ENCODE measurements around the gene GALNTL6.

- TF ChIP-seq POLR2A (IDR thresholded peaks at IDR 0.05; ENCODE audit: low read length) (no peak), GATA1 (IDR thresholded peaks at IDR 0.05; ENCODE audit: low read depth, low read length) (no peak)
Observed at GRCh38 chr4:172809319-172809718, 996.1 kb downstream of the GALNTL6 start.
